Stomach (tissue), 4 donors: ENCODE results near the gene DGLUCY.

Experiments
- CTCF ChIP-seq, 7 experiments: fragments of 450-650 bp in 4 of 7; fragments of 200-600 bp in 3 of 7; sonication (generic) in 3 of 7; IDR thresholded peaks; one replicate each; pipeline ENCODE4 v1.5.1; 2016 to 2019; ENCODE audit warnings: antibody characterized with exemption in 7 of 7, control low read depth in 2 of 7, mild to moderate bottlenecking in 1 of 7
- EP300 ChIP-seq: sonication (generic); formaldehyde crosslinking; IDR thresholded peaks from one replicate; pipeline ENCODE4 v1.6.1; 2017; ENCODE audit warnings: antibody characterized with exemption
- POLR2AphosphoS5 ChIP-seq, 3 donors: sonication (generic); formaldehyde crosslinking; IDR thresholded peaks; one replicate each; pipeline ENCODE4 v1.6.1; 2016; ENCODE audit warnings: antibody characterized with exemption in 3 of 3

GRCh38 chr14:91267965-91268437, 154.1 kb downstream of the DGLUCY start:
- no peak for TF ChIP-seq CTCF (IDR thresholded peaks at IDR 0.05)
- TF ChIP-seq POLR2AphosphoS5 (IDR thresholded peaks at IDR 0.05), result no peak
- no peak for TF ChIP-seq EP300
